ES-I3 (cell line): ENCODE measurements around the gene ATP5F1C.
"Not testable (repeated sequence)": the region's sequence is repeated elsewhere in the genome, so short reads cannot be mapped to it uniquely, and the experiment has no call there.

ENCODE experiments used
- H3K36me3 ChIP-seq: 2 replicates; pipeline ENCODE4 v1.6.1; 2013; ENCODE audit warnings: mild to moderate bottlenecking, low read length, control low read depth, moderate library complexity; ENCODE audit not compliant: insufficient read depth
- H3K4me1 ChIP-seq: 2 replicates; pipeline ENCODE4 v1.6.1; 2013; ENCODE audit warnings: mild to moderate bottlenecking, control low read depth, low read length; ENCODE audit not compliant: insufficient read depth
- H3K9ac ChIP-seq: 2 replicates; pipeline ENCODE4 v1.6.1; 2013; ENCODE audit warnings: low read depth, mild to moderate bottlenecking, low read length, moderate library complexity
- H3K9me3 ChIP-seq: 2 replicates; pipeline ENCODE4 v1.6.1; 2013; ENCODE audit warnings: mild to moderate bottlenecking, low read length, moderate library complexity; ENCODE audit not compliant: control insufficient read depth, insufficient read depth

Gene ATP5F1C

DNA sequence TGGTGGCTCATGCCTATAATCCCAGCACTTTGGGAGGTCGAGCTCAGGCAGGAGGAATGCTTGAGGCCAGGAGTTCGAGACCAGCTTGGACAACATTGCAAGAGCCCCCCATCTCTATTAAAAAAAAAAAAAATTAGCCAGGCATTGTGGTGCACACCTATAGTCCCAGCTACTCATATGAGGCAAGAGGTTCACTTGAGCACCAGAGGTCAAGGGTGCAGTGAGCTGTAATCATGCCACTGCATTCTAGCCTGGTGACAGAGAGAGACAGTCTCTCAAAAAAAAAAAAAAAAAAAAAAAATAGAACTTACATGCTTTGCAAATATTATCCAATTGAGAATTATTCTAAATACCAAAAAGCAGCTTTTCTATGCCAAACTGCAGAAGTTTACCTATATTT, 11.2 kb upstream of the ATP5F1C start:
- no peaks in the 10 kb centered on the region for H3K9me3 ChIP-seq
- H3K4me1 ChIP-seq, result no peaks in the 10 kb centered on the region
- H3K9ac ChIP-seq, result no peak overlapping the region
- peaks cover 14% of the 10 kb centered on the region for H3K36me3 ChIP-seq

DNA sequence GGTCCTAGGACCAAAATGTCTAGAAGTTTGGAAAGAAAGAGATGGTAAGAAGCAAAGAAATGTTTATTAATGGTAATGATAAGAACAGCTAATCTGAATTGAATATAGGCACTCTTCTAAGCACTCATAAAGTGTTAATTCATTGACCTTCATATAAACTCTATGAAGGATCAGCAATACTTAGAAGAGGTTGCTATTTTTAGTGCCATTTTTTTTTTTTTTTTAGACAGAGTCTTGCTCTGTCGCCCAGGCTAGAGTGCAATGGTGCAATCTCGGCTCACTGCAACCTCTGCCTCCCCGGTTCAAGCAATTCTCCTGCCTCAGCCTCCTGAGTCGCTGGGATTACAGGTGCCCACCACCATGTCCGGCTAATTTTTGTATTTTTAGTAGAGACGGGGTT, 5.8 kb upstream of the ATP5F1C start:
- not testable (repeated sequence) for H3K9ac ChIP-seq, H3K9me3 ChIP-seq, H3K4me1 ChIP-seq
- H3K36me3 ChIP-seq, result peaks cover 10% of the 10 kb centered on the region; the same call in 1 of the 2 replicates

DNA sequence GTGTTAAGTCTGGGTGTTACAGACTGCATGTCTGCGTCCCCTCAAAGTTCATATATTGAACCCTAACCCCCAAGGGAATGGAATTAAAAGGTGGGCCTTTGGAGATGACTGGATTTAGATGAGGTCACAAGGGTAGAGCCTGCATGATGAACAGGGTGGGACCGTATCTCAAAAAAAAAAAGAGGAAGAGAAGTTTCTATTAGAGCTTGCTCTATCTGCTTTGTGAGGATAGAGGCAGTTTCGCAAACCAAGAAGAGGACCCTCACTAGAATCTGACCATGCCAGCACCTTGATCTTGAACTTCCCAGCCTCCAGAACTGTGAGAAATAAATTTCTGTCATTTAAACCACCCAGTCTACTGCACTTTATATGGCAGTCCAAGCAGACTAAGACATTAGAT, 1.5 kb upstream of the ATP5F1C start:
- Histone ChIP-seq H3K36me3 (no peaks in the 10 kb centered on the region; the same call in 1 of the 2 replicates), H3K4me1 (no peaks in the 10 kb centered on the region), H3K9ac (0 out of 2 replicates have a peak overlapping the region, but pooled peaks have one; percentile 99), H3K9me3 (no peaks in the 10 kb centered on the region)

DNA sequence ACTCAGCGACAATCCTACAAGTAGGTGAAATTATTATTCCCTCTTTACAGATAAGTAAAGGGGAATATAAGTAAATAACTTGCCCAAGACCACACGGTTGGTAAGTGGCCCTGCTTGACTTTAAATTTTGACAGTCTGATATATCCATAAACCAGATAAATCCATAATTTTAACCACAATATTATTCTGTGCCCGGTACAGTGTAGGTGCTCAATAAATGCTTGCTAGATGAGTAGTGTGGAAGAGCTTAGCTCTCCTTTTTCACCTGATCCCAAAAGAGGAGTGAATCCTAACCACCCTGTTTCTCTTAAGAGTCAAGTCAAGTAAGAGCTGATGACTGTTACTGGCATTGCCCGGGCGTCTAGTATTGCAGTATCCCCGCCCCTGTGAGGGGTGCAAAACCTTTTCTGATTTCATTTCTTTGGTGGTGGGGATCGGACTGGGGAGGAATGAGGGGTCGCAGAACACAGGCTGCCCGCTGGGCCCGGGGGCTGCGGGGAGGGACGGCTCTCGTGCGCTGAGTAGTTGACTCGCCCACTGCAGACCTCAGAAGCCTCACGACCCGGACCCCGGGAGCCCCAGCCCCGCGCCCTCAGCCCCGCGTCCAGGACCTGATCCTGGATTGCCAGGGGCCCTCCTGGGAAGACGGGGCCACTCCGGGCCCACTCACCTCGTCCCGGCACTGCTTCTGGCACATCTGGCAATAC, 674 bp upstream of the ATP5F1C start:
- Histone ChIP-seq H3K9me3 (no peaks in the 10 kb centered on the region), H3K36me3 (no peaks in the 10 kb centered on the region; the same call in 1 of the 2 replicates), H3K9ac (peak overlapping the region; percentile 99), H3K4me1 (no peaks in the 10 kb centered on the region)

DNA sequence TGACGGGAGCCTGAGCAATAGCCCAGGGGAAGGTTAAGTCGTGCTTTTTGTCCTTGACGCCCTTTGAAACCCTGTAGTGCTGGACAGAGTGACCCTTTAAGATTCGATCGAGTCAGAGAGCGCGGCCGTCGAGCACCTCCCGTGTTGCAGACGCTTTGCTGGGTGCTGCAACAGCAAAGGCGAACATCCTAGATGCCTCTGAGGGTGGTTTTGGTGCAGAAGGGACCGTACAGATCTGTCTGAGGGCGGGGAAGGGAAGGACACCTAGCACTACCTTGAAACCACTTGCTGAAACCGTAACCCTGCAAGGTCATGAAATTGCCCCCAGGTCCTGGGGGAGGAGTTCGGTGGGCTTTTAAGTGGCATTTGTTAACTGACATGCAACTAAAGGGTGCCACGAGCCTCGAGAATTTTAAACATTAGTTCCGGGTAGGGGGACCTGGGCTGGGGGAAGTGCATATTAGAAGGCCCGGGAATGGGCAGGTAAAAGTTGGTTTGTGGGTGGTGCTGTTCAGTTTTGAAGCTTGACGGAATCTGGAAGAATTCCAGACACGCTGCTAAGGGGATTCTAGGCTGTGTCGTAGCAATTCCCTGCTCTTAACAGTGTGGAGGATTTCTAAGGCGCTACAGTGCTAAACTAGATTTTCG, 786 bp downstream of the ATP5F1C start:
- no peaks in the 10 kb centered on the region for H3K9me3 ChIP-seq
- H3K4me1 ChIP-seq, result no peaks in the 10 kb centered on the region
- H3K9ac ChIP-seq, result peak overlapping the region; percentile 99
- no peaks in the 10 kb centered on the region; the same call in 1 of the 2 replicates for H3K36me3 ChIP-seq

DNA sequence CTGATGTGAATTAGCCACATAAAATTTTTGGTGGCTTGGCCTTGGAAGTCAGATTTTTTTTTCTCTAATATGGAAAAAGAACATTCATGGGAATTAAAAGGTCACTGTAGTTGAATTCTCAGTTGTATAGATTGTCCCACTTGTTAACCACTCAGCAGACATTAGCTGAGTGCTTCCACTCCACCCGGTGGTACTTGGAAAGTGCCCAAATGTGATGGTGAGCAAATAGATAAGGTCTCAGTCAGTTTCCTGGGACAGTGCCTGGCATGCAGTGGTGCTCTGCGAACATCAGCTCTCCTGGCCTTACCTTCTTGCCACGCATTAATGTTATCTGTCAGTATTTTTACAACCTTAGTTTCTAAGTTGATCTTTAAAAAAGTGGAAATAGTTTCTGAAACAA, 1.4 kb downstream of the ATP5F1C start:
- Histone ChIP-seq H3K9me3 (no peaks in the 10 kb centered on the region), H3K9ac (peak overlapping the region; percentile 99; the same call in 1 of the 2 replicates), H3K4me1 (no peaks in the 10 kb centered on the region), H3K36me3 (no peaks in the 10 kb centered on the region; the same call in 1 of the 2 replicates)

DNA sequence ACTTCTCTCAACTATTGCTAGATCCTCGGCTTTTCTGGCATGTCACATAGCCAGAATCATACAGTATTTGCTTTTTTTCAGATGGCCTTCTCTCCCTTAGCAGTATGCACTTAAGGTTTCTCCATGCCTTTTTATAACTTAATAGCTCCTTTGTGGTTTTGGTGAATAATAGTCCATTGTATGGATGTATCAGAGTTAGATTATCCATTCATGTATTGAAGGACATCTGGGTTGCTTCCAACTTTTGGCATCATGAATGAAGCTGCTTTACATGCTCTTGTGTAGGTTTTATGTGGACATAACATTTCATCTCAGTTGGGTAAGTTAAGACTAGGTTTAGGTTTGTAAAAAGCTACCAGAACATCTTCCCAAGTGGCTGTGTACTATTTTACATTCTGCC, 4.6 kb downstream of the ATP5F1C start:
- Histone ChIP-seq H3K9me3 (no peaks in the 10 kb centered on the region), H3K9ac (no peak overlapping the region), H3K36me3 (peaks cover 5% of the 10 kb centered on the region), H3K4me1 (no peaks in the 10 kb centered on the region)

DNA sequence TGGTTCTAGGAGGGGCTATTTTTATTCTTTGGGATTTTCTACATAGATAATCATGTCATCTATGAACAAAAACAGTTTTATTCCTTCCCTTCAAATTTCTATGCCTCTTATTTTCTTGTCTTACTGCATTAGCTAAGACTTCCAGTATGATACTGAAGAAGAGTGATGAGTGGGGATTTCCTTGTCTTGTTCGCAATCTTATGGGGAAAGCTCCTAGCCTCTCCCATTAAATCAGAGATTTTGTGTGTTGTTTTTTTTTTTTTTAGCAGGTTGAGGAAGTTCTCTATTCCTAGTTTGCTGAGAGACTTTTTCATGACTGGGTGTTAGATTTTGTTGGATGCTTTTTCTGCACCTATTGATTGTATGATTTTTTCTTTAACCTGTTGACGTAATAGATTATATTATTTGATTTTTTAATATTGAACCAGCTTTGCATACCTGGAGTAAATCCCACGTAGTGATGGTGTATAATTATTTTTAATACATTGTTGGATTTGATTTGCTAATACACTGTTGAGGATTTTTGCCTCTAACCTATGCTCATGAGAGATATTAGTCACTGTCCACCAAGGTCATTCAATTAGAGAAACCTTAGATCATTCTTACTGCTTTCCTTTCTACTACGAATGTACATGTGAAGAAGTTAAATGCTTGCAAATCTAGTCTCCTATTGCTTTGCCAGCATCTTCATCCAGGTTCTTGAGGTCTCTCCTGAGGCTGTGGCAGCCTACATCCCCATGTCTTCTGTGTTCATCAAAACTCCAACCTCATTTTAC, 6.5 kb downstream of the ATP5F1C start:
- H3K9me3 ChIP-seq, result no peaks in the 10 kb centered on the region
- H3K4me1 ChIP-seq, result no peaks in the 10 kb centered on the region
- H3K36me3 ChIP-seq, result peaks cover 11% of the 10 kb centered on the region
- H3K9ac ChIP-seq, result no peak overlapping the region

DNA sequence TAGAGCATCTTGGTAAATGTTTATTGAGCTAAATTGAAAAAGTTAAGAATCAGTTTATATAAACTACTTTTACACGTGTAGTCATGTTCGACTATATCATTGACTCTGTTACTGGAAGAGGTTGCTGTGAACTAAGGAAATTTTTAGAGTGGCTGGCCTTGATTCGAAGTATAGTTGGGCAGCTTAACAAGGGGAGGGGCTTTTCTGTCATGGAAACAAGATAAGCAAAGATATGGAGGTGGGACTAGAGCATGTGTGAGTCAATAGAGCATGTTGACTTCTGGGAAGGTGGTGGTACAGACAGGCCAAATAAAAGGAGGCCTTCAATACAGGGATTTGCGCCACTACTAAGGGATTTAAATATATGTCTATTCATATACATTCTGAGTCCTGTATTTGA, 7.6 kb downstream of the ATP5F1C start:
- H3K36me3 ChIP-seq, result peaks cover 17% of the 10 kb centered on the region
- no peaks in the 10 kb centered on the region for H3K4me1 ChIP-seq
- H3K9me3 ChIP-seq, result no peaks in the 10 kb centered on the region
- no peak overlapping the region for H3K9ac ChIP-seq

DNA sequence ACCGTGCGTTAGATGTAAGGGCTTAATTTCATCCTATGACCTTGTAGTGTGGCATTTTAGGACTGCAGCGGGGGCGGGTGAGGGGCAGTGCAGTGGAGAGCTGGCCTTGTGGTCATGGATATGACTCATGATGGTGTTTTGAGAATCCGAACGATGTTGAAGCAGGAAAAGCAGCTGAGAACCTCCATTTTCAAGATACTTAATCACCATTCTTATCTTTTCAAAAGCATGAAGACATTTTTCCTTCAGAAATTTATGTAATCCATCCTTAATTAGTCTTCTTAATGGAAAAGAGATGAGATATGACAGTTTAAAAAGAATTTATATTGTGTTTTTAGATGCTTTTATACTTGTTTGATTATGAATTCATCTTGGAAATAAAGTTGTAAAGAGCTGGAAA, 9.6 kb downstream of the ATP5F1C start:
- Histone ChIP-seq H3K36me3 (peaks cover 24% of the 10 kb centered on the region), H3K4me1 (no peaks in the 10 kb centered on the region), H3K9ac (no peak overlapping the region), H3K9me3 (no peaks in the 10 kb centered on the region)

DNA sequence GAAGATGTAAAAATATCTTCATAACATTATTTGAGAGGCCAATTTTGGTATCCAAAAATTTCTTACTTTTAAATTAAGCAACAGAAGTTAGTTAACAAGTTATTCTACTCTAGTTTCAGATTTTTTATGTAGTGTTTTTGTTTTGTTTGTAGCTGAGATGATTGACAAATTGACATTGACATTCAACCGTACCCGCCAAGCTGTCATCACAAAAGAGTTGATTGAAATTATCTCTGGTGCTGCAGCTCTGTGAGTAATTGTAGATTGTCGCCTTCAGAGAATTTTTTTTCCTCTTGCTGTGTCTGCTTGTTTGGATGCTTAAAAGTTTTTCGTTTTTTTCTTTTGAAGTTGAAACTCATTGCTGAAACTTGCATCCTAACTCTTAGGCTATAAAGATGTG, 14.6 kb downstream of the ATP5F1C start:
- Histone ChIP-seq H3K36me3 (peaks cover 45% of the 10 kb centered on the region), H3K4me1 (no peaks in the 10 kb centered on the region), H3K9ac (no peak overlapping the region), H3K9me3 (no peaks in the 10 kb centered on the region)

DNA sequence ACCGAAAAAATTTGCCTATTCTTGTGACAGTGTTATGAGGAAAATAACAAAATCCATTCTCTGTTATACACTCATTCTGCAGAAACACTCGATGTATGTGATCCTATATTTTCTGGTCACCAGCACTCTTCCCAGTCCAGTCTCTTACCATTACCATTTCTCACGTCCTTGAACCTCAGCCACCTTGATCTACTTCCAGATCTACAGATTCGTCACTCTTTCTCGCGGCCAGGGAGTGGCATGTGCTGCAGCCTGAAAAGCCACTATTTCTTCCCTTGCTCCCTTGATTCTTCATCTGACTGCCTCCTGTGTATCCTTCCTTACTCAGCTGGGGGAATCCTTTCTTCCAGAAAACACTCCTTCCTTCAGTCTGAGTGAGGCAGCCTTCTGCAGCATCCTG, 16.2 kb downstream of the ATP5F1C start:
- H3K9me3 ChIP-seq, result no peaks in the 10 kb centered on the region

DNA sequence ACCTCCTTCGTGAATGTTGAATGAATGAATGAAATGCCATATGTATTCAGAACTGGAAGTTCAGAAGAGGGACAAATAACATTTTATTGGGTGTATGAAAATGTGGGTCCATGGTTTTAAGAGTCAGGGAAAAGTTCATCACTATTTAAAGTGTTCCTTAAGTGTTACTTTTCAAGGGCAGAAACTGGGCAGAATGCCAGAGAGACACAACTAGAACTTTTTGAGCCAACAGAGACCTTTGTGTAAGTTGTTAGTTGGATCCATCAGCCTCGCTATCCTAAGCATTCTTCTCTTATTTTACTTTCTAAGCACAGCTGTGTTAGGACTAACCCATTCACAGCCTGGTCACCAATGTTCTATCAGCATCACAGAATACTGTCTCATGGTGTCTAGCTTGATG, 16.8 kb downstream of the ATP5F1C start:
- H3K9me3 ChIP-seq, result no peaks in the 10 kb centered on the region
- no peak overlapping the region for H3K9ac ChIP-seq
- H3K4me1 ChIP-seq, result no peaks in the 10 kb centered on the region
- peaks cover 39% of the 10 kb centered on the region for H3K36me3 ChIP-seq

More for the DNA sequence above, 16.2 kb downstream of the ATP5F1C start:
- H3K36me3 ChIP-seq, result peaks cover 44% of the 10 kb centered on the region
- no peaks in the 10 kb centered on the region for H3K4me1 ChIP-seq
- no peak overlapping the region for H3K9ac ChIP-seq

DNA sequence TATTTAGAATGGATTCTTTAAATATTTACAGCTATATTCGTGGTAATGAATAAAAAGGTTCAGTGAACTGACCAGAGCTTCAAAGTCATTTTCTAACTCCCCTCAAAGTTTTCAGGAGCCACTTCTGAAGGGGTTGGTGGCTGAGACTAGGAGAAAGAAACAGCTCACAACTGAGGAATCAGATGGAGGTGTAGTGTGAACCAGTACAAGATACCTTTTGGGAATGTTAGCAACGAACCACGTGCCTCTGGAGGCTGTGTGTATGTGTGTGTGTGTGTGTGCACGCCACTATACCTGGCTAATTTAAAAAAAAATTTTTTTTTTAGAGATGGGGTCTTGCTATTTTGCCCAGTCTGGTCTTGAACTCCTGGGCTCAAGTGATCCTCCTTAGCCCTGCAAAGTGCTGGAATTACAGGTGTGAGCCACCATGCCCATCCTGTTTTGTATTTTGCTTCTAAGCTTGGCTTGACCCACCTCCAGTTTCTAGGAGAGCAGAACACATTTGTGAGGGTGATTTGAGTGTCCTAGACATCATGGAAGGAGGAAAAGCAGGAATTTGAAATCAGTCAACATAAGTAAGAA, 20.8 kb downstream of the ATP5F1C start:
- Histone ChIP-seq H3K9ac (no peak overlapping the region), H3K4me1 (no peaks in the 10 kb centered on the region), H3K9me3 (no peaks in the 10 kb centered on the region), H3K36me3 (peaks cover 21% of the 10 kb centered on the region)
